CD4-positive, alpha-beta T cell treated with Interleukin-12 subunit alpha and Interleukin-12 subunit beta, for 1 hour (primary cell): Measurements from ENCODE around the gene SLC35E1.
"Not testable (repeated sequence)": the region's sequence is repeated elsewhere in the genome, so short reads cannot be mapped to it uniquely, and the experiment has no call there.

Experiments
- DNase-seq: peaks from one replicate; pipeline ENCODE4 v3.0.0-alpha.2; 2020

SLC35E1 gene

DNA sequence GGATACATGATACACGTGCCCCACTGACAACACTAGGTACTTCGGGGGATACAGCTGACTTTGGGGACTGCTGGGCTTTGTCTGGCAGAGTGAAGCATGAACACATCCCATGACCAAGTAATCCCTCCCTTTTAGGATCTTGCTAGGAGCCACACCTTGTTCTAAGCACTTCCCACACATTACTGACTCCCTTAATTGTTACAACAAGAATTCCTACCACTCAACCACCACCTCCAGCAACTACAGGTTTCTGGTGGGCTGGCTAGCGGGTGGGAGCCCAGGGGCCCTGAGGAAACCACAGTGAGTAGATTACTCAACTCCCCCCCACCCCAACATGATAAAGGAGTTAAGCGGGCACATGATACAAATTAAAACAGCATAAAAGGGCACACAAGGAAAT is 7.2 kb upstream of the SLC35E1 start:
- no peak for DNase-seq

DNA sequence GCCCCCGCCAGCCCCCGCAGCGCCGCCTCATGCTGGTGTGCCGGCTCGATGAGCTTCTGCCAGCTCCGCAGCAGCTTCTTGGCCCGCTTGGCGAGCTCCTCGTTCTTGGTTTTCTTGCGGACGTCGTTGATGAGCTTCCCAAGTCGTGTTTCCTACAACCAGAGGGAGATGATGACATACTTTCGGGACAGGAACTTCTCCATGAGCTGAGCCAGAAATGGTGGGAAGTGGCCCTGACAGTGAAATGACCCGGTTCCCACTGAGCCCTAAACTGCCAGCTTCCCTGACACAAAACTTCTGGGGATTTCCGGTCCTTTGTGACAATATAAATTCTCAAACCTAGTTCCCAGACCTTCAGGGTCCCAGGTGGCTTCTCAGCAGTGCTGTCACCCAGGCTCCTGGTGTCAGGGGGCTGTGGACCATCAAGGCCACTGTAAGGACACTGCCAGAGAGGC is 5.3 kb upstream of the SLC35E1 start:
- DNase-seq, result no peak

- DNase-seq, result no peak
These were observed 4.7 kb upstream of the SLC35E1 start for GRCh38 chr19:16576690-16577530.

DNA sequence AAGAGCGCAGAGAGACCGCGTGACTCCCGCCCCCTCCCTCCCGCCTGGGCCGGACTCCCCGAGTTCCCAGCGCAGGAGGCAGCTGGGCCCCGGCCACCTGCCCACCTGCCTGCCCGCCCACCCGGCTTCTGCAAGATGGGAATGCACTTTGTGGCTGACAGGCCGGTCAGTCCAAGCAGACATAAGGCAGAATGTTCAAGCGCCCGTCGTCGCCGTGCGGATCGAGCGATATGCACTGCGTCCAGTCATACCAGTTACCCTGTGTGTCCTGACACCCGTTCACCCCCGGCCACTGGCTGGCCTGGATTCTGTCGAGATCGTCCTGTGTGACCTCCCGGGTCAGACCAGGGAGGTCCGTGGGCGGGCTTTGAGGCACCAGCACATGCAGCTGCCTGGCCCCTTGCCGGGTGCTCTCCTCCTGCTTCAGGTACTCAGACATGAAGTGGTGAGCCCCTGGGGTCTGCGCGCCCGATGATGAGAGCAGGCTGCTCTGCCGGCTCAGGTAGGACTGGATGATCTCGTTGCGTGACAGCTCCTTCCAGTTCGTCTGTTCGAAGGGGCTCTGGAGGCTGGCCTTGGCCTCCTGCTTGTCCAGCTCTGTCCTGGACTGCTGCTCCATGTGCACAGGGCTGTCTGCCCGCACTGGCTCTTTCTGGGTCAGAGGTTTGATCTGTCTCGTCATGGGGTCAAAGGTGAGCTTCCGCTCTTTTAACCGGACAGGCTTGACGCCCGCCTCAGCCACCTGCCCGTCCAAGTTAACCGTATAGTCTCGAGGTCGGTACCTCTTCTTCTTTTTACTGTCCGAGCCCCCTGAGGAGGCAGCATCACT is 3.9 kb upstream of the SLC35E1 start:
- no peak for DNase-seq

- no peak for DNase-seq
These were observed 3.1 kb upstream of the SLC35E1 start for GRCh38 chr19:16575282-16575681.

DNA sequence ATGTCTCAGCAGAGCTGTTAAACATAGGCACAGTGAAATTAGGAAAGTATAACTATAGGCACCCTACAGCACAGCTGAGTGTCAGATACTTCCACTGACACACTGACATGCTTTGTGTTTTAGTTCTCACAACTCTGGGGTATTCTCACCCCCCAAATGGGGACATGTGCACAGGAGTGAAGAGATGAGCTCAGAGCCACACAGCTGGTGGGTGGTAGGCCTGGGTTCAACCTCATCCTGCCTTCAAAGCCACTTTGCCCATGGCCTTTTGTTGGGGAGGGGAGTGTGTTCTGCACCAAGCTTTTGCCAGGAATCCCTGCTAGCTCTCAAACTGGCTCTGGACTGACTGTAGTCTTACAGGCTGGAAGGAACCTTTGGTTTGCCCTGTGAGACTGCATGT is 1.7 kb upstream of the SLC35E1 start:
- no peak for DNase-seq

DNA sequence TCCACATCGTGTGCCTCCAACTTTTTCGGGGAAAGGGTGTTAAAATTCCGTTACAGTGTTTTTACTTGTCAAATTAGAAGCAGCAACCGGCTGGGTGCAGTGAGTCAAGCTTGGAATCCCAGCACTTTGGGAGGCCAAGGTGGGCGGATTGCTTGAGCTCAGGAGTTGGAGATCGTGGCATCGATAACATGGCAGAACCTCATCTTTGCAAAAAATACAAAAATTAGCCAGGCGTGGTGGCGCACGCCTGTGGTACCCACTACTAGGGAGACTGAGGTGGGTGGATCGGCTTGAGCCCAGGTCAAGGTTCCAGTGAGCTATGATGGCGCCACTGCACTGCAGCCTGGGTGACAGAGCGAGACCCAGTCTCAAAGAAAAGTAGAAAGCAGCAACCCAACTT is 1.1 kb upstream of the SLC35E1 start:
- DNase-seq, result no peak

DNA sequence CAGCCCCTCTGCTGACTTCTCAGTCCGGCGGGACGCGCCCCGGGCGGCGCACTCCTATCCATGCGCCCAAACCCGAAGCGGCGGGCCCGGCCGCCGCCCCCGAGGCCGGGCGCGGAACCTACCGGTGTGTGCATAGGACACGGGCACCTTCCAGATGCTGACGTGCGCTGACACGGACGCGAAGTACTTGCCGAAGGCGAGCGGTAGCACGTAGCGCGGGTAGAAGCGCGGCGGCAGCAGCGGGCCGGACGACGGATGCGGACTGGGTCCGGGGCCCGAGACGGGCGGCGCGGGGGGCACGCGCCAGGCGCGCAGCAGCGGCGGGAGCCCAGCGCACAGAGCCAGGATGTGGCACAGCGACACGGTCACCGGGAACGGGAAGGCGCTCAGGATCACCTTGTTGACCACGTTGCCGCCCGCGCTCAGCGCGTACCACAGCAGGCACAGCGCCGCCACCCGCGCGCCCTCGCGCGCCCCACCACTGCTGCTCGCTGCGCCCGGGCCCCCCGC is 338 bp downstream of the SLC35E1 start:
- peak; percentile 45 for DNase-seq

- no peak for DNase-seq
These were observed 932 bp downstream of the SLC35E1 start for GRCh38 chr19:16571283-16571682.

- no peak for DNase-seq
These were observed 2.5 kb downstream of the SLC35E1 start for GRCh38 chr19:16569609-16570320.

- no peak for DNase-seq
These were observed 5.5 kb downstream of the SLC35E1 start for GRCh38 chr19:16566702-16567101.

GRCh38 chr19:16566161-16566560 is 6.1 kb downstream of the SLC35E1 start:
- peak; percentile 90 for DNase-seq

DNA sequence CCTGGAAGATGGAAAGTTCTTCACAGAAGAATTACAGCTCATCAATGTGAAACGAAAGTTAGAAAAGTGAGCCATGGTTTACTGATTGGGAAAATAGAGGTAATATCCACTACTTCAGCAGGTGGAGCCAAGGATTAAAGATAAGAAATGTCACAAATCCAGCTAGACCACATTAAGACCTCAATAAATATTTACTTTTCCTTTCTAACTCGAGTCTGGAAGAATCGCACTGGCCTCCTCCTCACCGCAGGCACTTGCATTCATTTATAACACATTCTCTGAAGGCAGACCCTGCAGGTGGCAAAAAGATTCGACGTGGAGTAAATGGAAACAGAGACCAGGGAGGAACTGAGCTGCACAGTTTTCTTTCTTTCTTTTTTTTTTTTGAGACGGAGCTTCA is 7.4 kb downstream of the SLC35E1 start:
- DNase-seq, result no peak

GRCh38 chr19:16562608-16563025 is 9.6 kb downstream of the SLC35E1 start:
- DNase-seq, result no peak

- no peak for DNase-seq
These were observed 10.8 kb downstream of the SLC35E1 start for GRCh38 chr19:16561382-16561781.

DNA sequence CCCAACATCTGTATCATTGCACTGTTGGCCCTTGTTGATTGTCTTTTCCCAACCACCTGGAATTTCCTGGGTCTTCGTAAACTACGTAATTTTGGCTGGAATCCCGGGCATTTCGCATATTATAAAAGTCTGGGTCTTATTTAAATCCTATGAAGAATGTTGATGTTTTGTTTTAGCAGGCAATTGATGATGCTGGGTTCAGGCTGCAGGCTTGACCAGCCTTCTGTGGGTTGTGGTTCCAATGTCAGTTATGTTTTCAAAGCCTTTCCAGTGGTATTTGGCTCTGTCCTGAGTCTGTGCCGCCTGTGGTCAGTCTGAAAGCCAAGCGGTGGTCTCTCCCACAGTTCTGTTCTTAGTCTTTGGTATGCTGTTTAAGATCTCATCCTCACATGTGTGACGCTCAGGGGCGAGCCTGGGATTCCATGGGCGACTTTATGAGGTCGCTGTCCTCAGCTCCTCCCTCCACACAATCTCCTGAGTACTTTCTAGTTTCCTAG is 12.4 kb downstream of the SLC35E1 start:
- DNase-seq, result no peak

DNA sequence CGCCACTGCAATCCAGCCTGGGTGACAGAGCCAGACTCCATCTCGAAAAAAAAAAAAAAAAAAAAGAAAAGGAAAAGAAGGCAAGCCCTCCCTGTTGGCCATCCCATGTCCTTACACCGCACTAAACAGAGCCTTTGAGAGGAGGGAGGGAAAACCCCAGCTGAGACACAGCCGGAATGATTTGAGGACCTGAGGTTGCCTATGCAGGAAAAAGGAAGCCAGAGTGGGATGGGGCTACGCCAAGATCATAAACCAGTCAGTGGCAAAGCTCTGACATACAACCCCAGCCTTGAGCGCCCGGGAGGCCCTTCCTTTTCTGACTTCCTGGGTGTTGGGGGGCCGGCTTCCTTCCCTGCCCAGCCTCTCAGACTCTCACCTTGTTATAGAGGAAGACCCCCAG is 17.4 kb downstream of the SLC35E1 start:
- DNase-seq, result no peak

- DNase-seq, result not testable (repeated sequence)
These were observed 20.3 kb downstream of the SLC35E1 start for GRCh38 chr19:16551902-16552301.

- no peak for DNase-seq
These were observed 23.3 kb downstream of the SLC35E1 start for GRCh38 chr19:16548956-16549355.

DNA sequence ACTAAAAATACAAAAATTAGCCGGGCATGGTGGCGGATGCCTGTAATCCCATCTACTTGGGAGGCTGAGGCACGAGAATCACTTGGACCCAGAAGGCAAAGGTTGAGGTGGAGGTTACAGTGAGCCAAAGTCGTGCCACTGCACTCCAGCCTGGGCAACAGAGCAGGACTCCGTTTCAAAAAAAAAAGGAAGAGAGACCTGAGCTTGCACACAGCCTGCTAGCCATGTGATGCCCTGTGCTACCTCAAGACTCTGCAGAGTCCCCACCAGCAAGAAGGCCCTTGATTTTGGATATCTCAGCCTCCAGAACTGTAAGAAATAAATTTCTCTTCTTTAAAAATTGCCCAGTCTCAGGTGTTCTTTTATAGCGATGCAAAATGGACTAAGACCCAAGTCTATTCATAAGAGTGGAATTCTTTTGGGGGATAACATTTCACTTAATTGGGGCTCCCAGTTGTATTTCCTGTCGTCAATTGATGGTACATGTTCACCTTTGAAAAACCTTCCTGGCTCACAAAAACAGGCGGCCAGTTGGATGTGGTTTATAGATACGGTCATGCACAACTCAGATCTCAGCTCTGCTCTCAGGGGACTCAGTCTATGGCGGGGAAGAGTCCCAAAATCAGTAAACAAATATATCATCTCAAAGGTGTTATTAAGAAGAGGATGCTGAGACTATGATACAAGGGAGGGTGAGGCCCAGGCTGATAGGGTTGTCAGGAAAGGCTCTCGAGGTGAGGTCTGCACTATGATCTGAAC is 27.6 kb downstream of the SLC35E1 start:
- no peak for DNase-seq

DNA sequence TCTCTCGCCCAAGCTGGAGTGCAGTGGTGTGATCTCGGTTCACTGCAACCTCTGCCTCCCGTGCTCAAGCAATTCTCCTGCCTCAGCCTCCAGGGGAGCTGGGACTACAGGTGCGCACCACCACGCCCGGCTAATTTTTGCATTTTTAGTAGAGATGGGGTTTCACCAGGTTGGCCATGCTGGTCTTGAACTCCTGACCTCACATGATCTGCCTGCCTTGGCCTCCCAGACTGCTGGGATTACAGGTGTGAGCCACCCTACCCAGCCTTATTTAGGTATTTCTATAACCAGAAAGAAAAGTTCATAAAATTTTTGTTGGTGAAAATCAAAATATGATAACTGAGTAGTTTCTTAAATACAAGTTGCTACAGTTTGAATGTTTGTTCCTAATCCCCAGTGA is 28.5 kb downstream of the SLC35E1 start:
- DNase-seq, result not testable (repeated sequence)

GRCh38 chr19:16542910-16543472 is 29.2 kb downstream of the SLC35E1 start:
- no peak for DNase-seq
